Stromal cell of bone marrow (primary cell): ENCODE measurements around the gene HOXB9.

Experiments
- DNase-seq: peaks from one replicate; pipeline ENCODE4 v3.0.0-alpha.2; 2012; ENCODE audit warnings: low read depth

HOXB9 gene

GRCh38 chr17:48583708-48584222 is 42.4 kb downstream of the HOXB9 start:
- DNase-seq: no peak

- no peak for DNase-seq
Measured at GRCh38 chr17:48582750-48583069, 43.4 kb downstream of the HOXB9 start.

- DNase-seq: no peak
Measured at GRCh38 chr17:48579760-48580554, 46.2 kb downstream of the HOXB9 start.

GRCh38 chr17:48579471-48579759 is 46.7 kb downstream of the HOXB9 start:
- DNase-seq: no peak

- no peak for DNase-seq
Measured at GRCh38 chr17:48578616-48579470, 47.3 kb downstream of the HOXB9 start.

- DNase-seq: no peak
Measured at GRCh38 chr17:48577946-48578615, 48.1 kb downstream of the HOXB9 start, which contains the start of gene HOXB4. Gene HOXB4 (minus strand): TSS chr17:48578350. CDS start chr17:48578319, 31 bp downstream.

GRCh38 chr17:48577330-48577945 is 48.7 kb downstream of the HOXB9 start:
- DNase-seq: no peak

- no peak for DNase-seq
Measured at GRCh38 chr17:48576479-48577309, 49.5 kb downstream of the HOXB9 start.

- no peak for DNase-seq
Measured at GRCh38 chr17:48575673-48576478, 50.3 kb downstream of the HOXB9 start.

GRCh38 chr17:48575066-48575582 is 51.0 kb downstream of the HOXB9 start:
- no peak for DNase-seq

- DNase-seq: no peak
Measured at GRCh38 chr17:48574505-48575065, 51.6 kb downstream of the HOXB9 start.

- no peak for DNase-seq
Measured at GRCh38 chr17:48571826-48572417, 54.2 kb downstream of the HOXB9 start.
